Prostate gland (tissue), 2 donors: Measurements from ENCODE around the gene PCDHGA4.

Source experiments
- POLR2AphosphoS5 ChIP-seq: sonication (generic); formaldehyde crosslinking; IDR thresholded peaks from one replicate; pipeline ENCODE4 v1.6.1; 2017; ENCODE audit warnings: antibody characterized with exemption
- TF ChIP-seq, protein P1 (sequence below), 4 experiments: fragments of 200-600 bp in 2 of 4; fragments of 450-650 bp in 2 of 4; sonication (generic) in 2 of 4; IDR thresholded peaks; 1 replicate in 3 of 4; 2 replicates in 1 of 4; pipeline ENCODE4 v1.5.1; 2016 to 2019; ENCODE audit warnings: antibody characterized with exemption in 4 of 4, mild to moderate bottlenecking in 2 of 4, moderate library complexity in 2 of 4

DNA sequence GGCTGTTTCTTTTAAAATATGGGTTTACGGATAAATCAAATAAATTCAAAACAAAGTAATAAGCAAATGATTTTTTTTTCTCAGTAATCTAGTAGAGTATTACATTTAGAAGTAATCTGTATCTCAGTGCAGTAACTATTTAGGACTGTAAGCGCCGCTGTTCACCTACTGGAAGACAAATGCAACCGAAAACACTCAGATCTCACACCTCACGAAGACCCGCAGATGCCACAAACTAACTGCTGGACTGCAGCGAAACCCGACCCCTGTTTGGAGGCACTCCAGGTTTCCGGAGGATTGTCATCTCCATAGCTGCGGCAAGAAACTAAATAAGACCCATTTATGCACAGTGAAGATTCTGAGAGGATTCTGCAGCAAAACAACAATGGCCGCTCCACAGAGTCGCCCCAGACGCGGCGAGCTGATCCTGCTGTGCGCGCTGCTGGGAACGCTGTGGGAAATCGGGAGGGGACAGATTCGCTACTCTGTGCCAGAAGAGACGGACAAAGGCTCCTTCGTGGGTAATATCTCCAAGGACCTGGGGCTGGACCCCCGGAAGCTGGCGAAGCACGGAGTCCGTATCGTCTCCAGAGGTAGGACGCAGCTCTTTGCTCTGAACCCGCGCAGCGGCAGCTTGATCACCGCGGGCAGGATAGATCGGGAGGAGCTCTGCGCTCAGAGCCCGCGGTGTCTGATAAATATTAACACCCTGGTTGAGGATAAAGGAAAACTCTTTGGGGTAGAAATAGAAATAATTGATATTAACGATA, 37.8 kb downstream of the PCDHGA4 start, which contains the start of gene PCDHGA8:
- TF ChIP-seq POLR2AphosphoS5, result no peak
- TF ChIP-seq, protein P1, sequence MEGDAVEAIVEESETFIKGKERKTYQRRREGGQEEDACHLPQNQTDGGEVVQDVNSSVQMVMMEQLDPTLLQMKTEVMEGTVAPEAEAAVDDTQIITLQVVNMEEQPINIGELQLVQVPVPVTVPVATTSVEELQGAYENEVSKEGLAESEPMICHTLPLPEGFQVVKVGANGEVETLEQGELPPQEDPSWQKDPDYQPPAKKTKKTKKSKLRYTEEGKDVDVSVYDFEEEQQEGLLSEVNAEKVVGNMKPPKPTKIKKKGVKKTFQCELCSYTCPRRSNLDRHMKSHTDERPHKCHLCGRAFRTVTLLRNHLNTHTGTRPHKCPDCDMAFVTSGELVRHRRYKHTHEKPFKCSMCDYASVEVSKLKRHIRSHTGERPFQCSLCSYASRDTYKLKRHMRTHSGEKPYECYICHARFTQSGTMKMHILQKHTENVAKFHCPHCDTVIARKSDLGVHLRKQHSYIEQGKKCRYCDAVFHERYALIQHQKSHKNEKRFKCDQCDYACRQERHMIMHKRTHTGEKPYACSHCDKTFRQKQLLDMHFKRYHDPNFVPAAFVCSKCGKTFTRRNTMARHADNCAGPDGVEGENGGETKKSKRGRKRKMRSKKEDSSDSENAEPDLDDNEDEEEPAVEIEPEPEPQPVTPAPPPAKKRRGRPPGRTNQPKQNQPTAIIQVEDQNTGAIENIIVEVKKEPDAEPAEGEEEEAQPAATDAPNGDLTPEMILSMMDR (IDR thresholded peaks at IDR 0.05), result no peak
